SK-N-SH (cell line): ENCODE results near the gene CIT.
"Not testable (repeated sequence)": the region's sequence is repeated elsewhere in the genome, so short reads cannot be mapped to it uniquely, and the experiment has no call there.

Source experiments
- EZH2phosphoT487 ChIP-seq: fragments of 200-600 bp; sonication (generic); IDR thresholded peaks from 2 replicates; pipeline ENCODE4 v1.6.1; 2017; ENCODE audit warnings: low read depth, mixed run types, mild to moderate bottlenecking, antibody characterized with exemption, moderate library complexity, borderline replicate concordance
- NRF1 ChIP-seq: IDR thresholded peaks from 2 replicates; pipeline ENCODE4 v1.6.1; 2012; ENCODE audit warnings: low read depth, mild to moderate bottlenecking, low read length
- RCOR1 ChIP-seq: fragments of 150-350 bp; IDR thresholded peaks from 2 replicates; pipeline ENCODE4 v1.6.1; 2017; ENCODE audit warnings: antibody characterized with exemption, low read length
- TCF12 ChIP-seq: IDR thresholded peaks from 2 replicates; pipeline ENCODE4 v1.4.0; 2012
- TF ChIP-seq, protein P1 (sequence below): fragments of 200-600 bp; sonication (generic); IDR thresholded peaks from 2 replicates; pipeline ENCODE4 v1.6.1; 2017; ENCODE audit warnings: antibody characterized with exemption, mild to moderate bottlenecking, moderate library complexity
- TF ChIP-seq, protein P2 (sequence below): IDR thresholded peaks from 2 replicates; pipeline ENCODE4 v1.4.0; 2012; ENCODE audit warnings: low read depth

DNA sequence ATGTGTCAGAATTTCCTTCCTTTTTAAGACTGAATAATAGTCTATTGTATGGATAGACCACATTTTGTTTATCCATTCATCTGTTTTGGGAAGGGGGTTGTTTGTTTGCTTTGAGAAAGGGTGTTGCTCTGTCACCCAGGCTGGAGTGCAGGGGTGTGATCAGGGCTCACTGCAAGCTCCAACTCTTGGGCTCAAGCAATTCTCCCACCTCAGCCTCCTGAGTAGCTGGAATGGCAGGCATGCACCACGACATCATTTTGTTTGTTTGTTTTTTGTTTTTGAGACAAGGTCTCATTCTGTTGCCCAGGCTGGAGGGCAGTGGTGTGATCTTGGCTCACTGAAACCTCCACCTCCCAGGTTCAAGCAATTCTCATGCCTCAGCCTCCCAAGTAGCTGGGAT, 15.5 kb upstream of the CIT start:
- TF ChIP-seq, protein P1, sequence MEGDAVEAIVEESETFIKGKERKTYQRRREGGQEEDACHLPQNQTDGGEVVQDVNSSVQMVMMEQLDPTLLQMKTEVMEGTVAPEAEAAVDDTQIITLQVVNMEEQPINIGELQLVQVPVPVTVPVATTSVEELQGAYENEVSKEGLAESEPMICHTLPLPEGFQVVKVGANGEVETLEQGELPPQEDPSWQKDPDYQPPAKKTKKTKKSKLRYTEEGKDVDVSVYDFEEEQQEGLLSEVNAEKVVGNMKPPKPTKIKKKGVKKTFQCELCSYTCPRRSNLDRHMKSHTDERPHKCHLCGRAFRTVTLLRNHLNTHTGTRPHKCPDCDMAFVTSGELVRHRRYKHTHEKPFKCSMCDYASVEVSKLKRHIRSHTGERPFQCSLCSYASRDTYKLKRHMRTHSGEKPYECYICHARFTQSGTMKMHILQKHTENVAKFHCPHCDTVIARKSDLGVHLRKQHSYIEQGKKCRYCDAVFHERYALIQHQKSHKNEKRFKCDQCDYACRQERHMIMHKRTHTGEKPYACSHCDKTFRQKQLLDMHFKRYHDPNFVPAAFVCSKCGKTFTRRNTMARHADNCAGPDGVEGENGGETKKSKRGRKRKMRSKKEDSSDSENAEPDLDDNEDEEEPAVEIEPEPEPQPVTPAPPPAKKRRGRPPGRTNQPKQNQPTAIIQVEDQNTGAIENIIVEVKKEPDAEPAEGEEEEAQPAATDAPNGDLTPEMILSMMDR, result not testable (repeated sequence)
- TF ChIP-seq, protein P2, sequence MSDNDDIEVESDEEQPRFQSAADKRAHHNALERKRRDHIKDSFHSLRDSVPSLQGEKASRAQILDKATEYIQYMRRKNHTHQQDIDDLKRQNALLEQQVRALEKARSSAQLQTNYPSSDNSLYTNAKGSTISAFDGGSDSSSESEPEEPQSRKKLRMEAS, result not testable (repeated sequence)
- TF ChIP-seq EZH2phosphoT487, NRF1, TCF12, RCOR1: not testable (repeated sequence)
